H1 (cell line): Measurements from ENCODE around the gene HTR3B. TPM values are rescaled to one million over a fixed set of nuclear protein-coding genes. Genes with fewer than 3 reads are reported as not detected.

Experiments used
- CTCF ChIA-PET: fragments of 300-600 bp; sonication (Branson Sonifier 250); formaldehyde crosslinking; loops from one replicate; lab custom pipeline; 2021; ENCODE audit not compliant: partially characterized antibody; lab: Charles Lee
- POLR2A ChIA-PET: fragments of 300-600 bp; sonication (Branson Sonifier 250); formaldehyde crosslinking; loops from one replicate; lab custom pipeline; 2021; ENCODE audit warnings: inconsistent platforms; ENCODE audit not compliant: partially characterized antibody; lab: Charles Lee
- DNase-seq, 2 experiments: peaks; one replicate each; pipeline versions ENCODE4 v3.0.0 to v3.0.0-alpha.2; 2010 to 2022; ENCODE audit warnings: low spot score in 2 of 2, low read depth in 1 of 2, mixed read lengths in 1 of 2
- FAIRE-seq: peaks from 2 replicates; lab custom pipeline; 2011; peaks lifted over from hg19 to GRCh38; lab: Jason Lieb, UNC
- H2AFZ ChIP-seq: 2 replicates; pipeline ENCODE4 v1.8.1; 2012; ENCODE audit warnings: low read length, inconsistent platforms
- H2AK5ac ChIP-seq: 2 replicates; pipeline ENCODE4 v1.6.1; 2013; ENCODE audit warnings: low read depth, low read length
- H2BK120ac ChIP-seq: replicated peaks from 2 replicates; pipeline ENCODE3; 2013; ENCODE audit warnings: low read depth, low read length, inconsistent platforms
- H2BK12ac ChIP-seq: 2 replicates; pipeline ENCODE4 v1.6.1; 2013; ENCODE audit warnings: low read depth, low read length
- H2BK15ac ChIP-seq: 2 replicates; pipeline ENCODE4 v1.6.1; 2013; ENCODE audit warnings: low read length
- H2BK20ac ChIP-seq: 2 replicates; pipeline ENCODE4 v1.6.1; 2013; ENCODE audit warnings: low read length
- H2BK5ac ChIP-seq: 2 replicates; pipeline ENCODE4 v1.6.1; 2013; ENCODE audit warnings: low read depth, low read length
- H3K14ac ChIP-seq: 2 replicates; pipeline ENCODE4 v1.6.1; 2013; ENCODE audit warnings: inconsistent platforms; ENCODE audit not compliant: insufficient read length
- H3K18ac ChIP-seq: 2 replicates; pipeline ENCODE4 v1.6.1; 2013; ENCODE audit warnings: low read length; ENCODE audit errors: extremely low read depth
- H3K23ac ChIP-seq: 2 replicates; pipeline ENCODE4 v1.6.1; 2013; ENCODE audit warnings: inconsistent platforms; ENCODE audit not compliant: insufficient read length
- H3K23me2 ChIP-seq: 2 replicates; pipeline ENCODE4 v1.6.1; 2013; ENCODE audit warnings: low read depth, low read length
- H3K27ac ChIP-seq: 2 replicates; pipeline ENCODE4 v1.6.1; 2011; ENCODE audit warnings: low read depth, low read length, inconsistent platforms
- H3K27me3 ChIP-seq, 4 experiments: replicated peaks in 1 of 4; 1 replicate in 1 of 4; 2 replicates in 3 of 4; pipeline versions ENCODE4 v1.6.1 to v1.8.1; 2011 to 2013; ENCODE audit warnings: low read length in 3 of 4, mild to moderate bottlenecking in 3 of 4, inconsistent platforms in 2 of 4, mixed read lengths in 2 of 4, moderate library complexity in 1 of 4; ENCODE audit not compliant: control insufficient read depth in 3 of 4, insufficient read depth in 3 of 4; ENCODE audit errors: extremely low read depth in 1 of 4
- H3K36me3 ChIP-seq, 4 experiments: 2 replicates each; pipeline versions ENCODE4 v1.6.1 to v1.8.1; 2011 to 2013; ENCODE audit warnings: mild to moderate bottlenecking in 4 of 4, low read length in 3 of 4, moderate library complexity in 2 of 4, control low read depth in 1 of 4, inconsistent platforms in 1 of 4; ENCODE audit not compliant: insufficient read depth in 4 of 4, control insufficient read depth in 2 of 4
- H3K4ac ChIP-seq: replicated peaks from 2 replicates; pipeline ENCODE3; 2013; ENCODE audit warnings: low read length, low read depth, mixed read lengths, inconsistent platforms; ENCODE audit not compliant: insufficient read length
- H3K4me1 ChIP-seq, 4 experiments: replicated peaks in 1 of 4; 1 replicate in 1 of 4; 2 replicates in 3 of 4; pipeline versions ENCODE4 v1.6.1 to v1.8.1; 2011 to 2013; ENCODE audit warnings: low read length in 3 of 4, inconsistent platforms in 2 of 4, mixed read lengths in 1 of 4; ENCODE audit not compliant: insufficient read depth in 4 of 4, control insufficient read depth in 3 of 4
- H3K4me2 ChIP-seq, 2 experiments: 2 replicates each; pipeline versions ENCODE4 v1.6.1 to v1.8.1; 2011 to 2013; ENCODE audit warnings: low read depth in 2 of 2, low read length in 2 of 2, control low read depth in 1 of 2, inconsistent platforms in 1 of 2, mild to moderate bottlenecking in 1 of 2; ENCODE audit not compliant: insufficient read depth in 1 of 2
- H3K4me3 ChIP-seq, 4 experiments: fragments of 200-600, 300-600 bp in 1 of 4; sonication (generic), shearing (Covaris generic), sonication (Bioruptor Twin) in 1 of 4; 2 replicates each; pipeline versions ENCODE4 v1.5.1 to v1.8.1; 2011 to 2016; ENCODE audit warnings: low read length in 4 of 4, low read depth in 3 of 4, control low read depth in 2 of 4, inconsistent platforms in 2 of 4, mild to moderate bottlenecking in 2 of 4, mixed read lengths in 1 of 4, moderate library complexity in 1 of 4; ENCODE audit not compliant: insufficient read depth in 2 of 4; ENCODE audit errors: extremely low read depth in 1 of 4
- H3K56ac ChIP-seq: replicated peaks from 2 replicates; pipeline ENCODE3; 2013; ENCODE audit warnings: low read depth, mild to moderate bottlenecking, mixed read lengths, low read length, inconsistent platforms; ENCODE audit not compliant: insufficient read length
- H3K79me1 ChIP-seq: 2 replicates; pipeline ENCODE4 v1.6.1; 2013; ENCODE audit warnings: low read depth, low read length, control low read depth
- H3K79me2 ChIP-seq, 2 experiments: 2 replicates each; pipeline versions ENCODE4 v1.6.1 to v1.8.1; 2012 to 2013; ENCODE audit warnings: low read length in 2 of 2, mild to moderate bottlenecking in 2 of 2, inconsistent platforms in 1 of 2; ENCODE audit not compliant: insufficient read depth in 2 of 2, control insufficient read depth in 1 of 2
- H3K9ac ChIP-seq, 4 experiments: replicated peaks in 1 of 4; 1 replicate in 1 of 4; 2 replicates in 3 of 4; pipeline versions ENCODE4 v1.6.1 to v1.8.1; 2011 to 2013; ENCODE audit warnings: low read depth in 3 of 4, low read length in 3 of 4, control low read depth in 2 of 4, mild to moderate bottlenecking in 2 of 4, moderate library complexity in 2 of 4, inconsistent platforms in 1 of 4; ENCODE audit errors: extremely low read depth in 1 of 4
- H3K9me3 ChIP-seq, 2 experiments: 2 replicates each; pipeline versions ENCODE4 v1.6.1 to v1.8.1; 2012 to 2013; ENCODE audit warnings: mild to moderate bottlenecking in 2 of 2, moderate library complexity in 2 of 2, control low read depth in 1 of 2, inconsistent platforms in 1 of 2, low read depth in 1 of 2, low read length in 1 of 2, mixed read lengths in 1 of 2; ENCODE audit not compliant: insufficient read depth in 2 of 2
- H4K20me1 ChIP-seq, 2 experiments: replicated peaks in 1 of 2; 2 replicates each; pipeline versions ENCODE3 to v1.8.1; 2011 to 2013; ENCODE audit warnings: inconsistent platforms in 2 of 2, low read length in 2 of 2, mild to moderate bottlenecking in 1 of 2; ENCODE audit not compliant: insufficient read depth in 2 of 2, control insufficient read depth in 1 of 2
- H4K5ac ChIP-seq: 2 replicates; pipeline ENCODE4 v1.6.1; 2013; ENCODE audit warnings: low read length, low read depth, mixed read lengths, inconsistent platforms; ENCODE audit not compliant: insufficient read length
- H4K8ac ChIP-seq: 2 replicates; pipeline ENCODE4 v1.8.0; 2013; ENCODE audit warnings: mild to moderate bottlenecking, moderate library complexity, low read length, inconsistent platforms; ENCODE audit not compliant: insufficient read depth; ENCODE audit errors: extremely low read depth
- H4K91ac ChIP-seq: replicated peaks from 2 replicates; pipeline ENCODE3; 2013; ENCODE audit warnings: low read length, mixed read lengths, inconsistent platforms; ENCODE audit not compliant: insufficient read length
- BCL11A ChIP-seq, 2 experiments: IDR thresholded peaks; one replicate each; pipeline ENCODE4 v1.6.1; 2011; ENCODE audit warnings: low read depth in 2 of 2, low read length in 2 of 2, mild to moderate bottlenecking in 2 of 2
- CBX5 ChIP-seq: fragments of 300-800, 300-1000 bp; sonication (generic); IDR thresholded peaks from 2 replicates; pipeline ENCODE4 v1.7.1; 2016; ENCODE audit warnings: antibody characterized with exemption, low read length, low read depth
- EP300 ChIP-seq, 2 experiments: IDR thresholded peaks; 1 replicate in 1 of 2; 2 replicates in 1 of 2; pipeline ENCODE4 v1.6.1; 2011 to 2012; ENCODE audit warnings: low read depth in 2 of 2, low read length in 2 of 2, mild to moderate bottlenecking in 2 of 2, borderline replicate concordance in 1 of 2, inconsistent platforms in 1 of 2, moderate library complexity in 1 of 2
- HDAC6 ChIP-seq: IDR thresholded peaks from one replicate; pipeline ENCODE4 v1.7.1; 2012; ENCODE audit warnings: low read depth, mild to moderate bottlenecking, inconsistent platforms, low read length, moderate library complexity
- JUN ChIP-seq: IDR thresholded peaks from 2 replicates; pipeline ENCODE4 v1.6.1; 2011; ENCODE audit warnings: low read depth, mild to moderate bottlenecking, improper control_type of control experiment, low read length
- KDM5A ChIP-seq: fragments of 200-600 bp; IDR thresholded peaks from 2 replicates; pipeline ENCODE4 v1.7.1; 2012; ENCODE audit warnings: mild to moderate bottlenecking, low read length, inconsistent platforms, mixed read lengths
- SIX5 ChIP-seq: IDR thresholded peaks from 2 replicates; pipeline ENCODE4 v1.6.1; 2011; ENCODE audit warnings: mild to moderate bottlenecking, low read depth, low read length
- WGBS, 2 experiments: shearing (Covaris generic) in 1 of 2; methylation state at CpG; one replicate each; pipeline versions ENCODE4 v1.1.6 to v1.1.7; 2013 to 2015; ENCODE audit warnings: low lambda C conversion rate in 2 of 2, mixed read lengths in 2 of 2, inconsistent platforms in 1 of 2, low coverage in 1 of 2, missing lambda C conversion rate in 1 of 2; ENCODE audit not compliant: insufficient replicate concordance in 2 of 2, insufficient coverage in 1 of 2, insufficient read length in 1 of 2; ENCODE audit errors: extremely low coverage in 1 of 2, missing lambda C conversion rate in 1 of 2; 5-methylcytosine and 5-hydroxymethylcytosine counted together
- polyA plus RNA-seq, 7 experiments: library from polyadenylated mRNA; depleted of rRNA in 3 of 7; stranded (reverse) in 5 of 7; unstranded in 2 of 7; fragments of >200 nt in 5 of 7; fragments of 200-250 nt in 2 of 7; gene quantifications; 1 replicate in 5 of 7; 2 replicates in 1 of 7; 4 replicates in 1 of 7; pipeline versions ENCODE4 v1.2.1 to v1.2.3, GENCODE V29; 2011 to 2013; ENCODE audit warnings: missing spikeins in 2 of 7, mixed read lengths in 2 of 7
- total RNA-seq: library from RNA; stranded (reverse); fragmentation: NEBNext Ultra II Directional; extraction: Animal tissue kit (Norgen Biotek cat#: 25700); gene quantifications from 2 replicates; pipeline ENCODE4 v1.2.1, GENCODE V29; 2021

Gene HTR3B
- total and polyA plus RNA-seq, 2 of the 8 experiments (the other 6 are each of a cell fraction or from before 2014, with no cell fraction given) = not detected

GRCh38 chr11:113977701-113978100 is 73.1 kb downstream of the HTR3B start:
- 91% methylated on average over 10 of the region's 11 CpGs; no CpG with 5 or more reads in 1 of the 2 experiments for whole genome bisulfite sequencing, 2 experiments
- FAIRE-seq = no peak
- H3K27ac ChIP-seq = no peak overlapping the region

More at GRCh38 chr11:113977701-113978100, 73.1 kb downstream of the HTR3B start:
- Histone ChIP-seq H4K91ac (no peak overlapping the region), H3K27me3 (peaks cover 0 to 3% (median 0%) of the 10 kb centered on the region in 4 experiments; a peak in 1 of 7 replicates), H2AFZ (no peak overlapping the region), H3K14ac (no peak overlapping the region), H2BK120ac (no peak overlapping the region), H4K5ac (no peak overlapping the region), H3K56ac (no peak overlapping the region), H2BK20ac (no peak overlapping the region), H2BK12ac (no peak overlapping the region), H3K18ac (no peak overlapping the region), H2BK5ac (no peak overlapping the region), H4K8ac (no peak overlapping the region), H3K23me2 (peaks cover 6% of the 10 kb centered on the region), H2AK5ac (no peak overlapping the region), H3K79me2 (no peaks in the 10 kb centered on the region), H4K20me1 (no peaks in the 10 kb centered on the region), H3K4me1 (peaks cover 0 to 14% (median 13%) of the 10 kb centered on the region in 4 experiments; a peak in 6 of 7 replicates), H3K4me2 (no peak overlapping the region), H2BK15ac (no peak overlapping the region), H3K79me1 (no peaks in the 10 kb centered on the region), H3K9me3 (no peaks in the 10 kb centered on the region), H3K4ac (no peak overlapping the region), H3K36me3 (no peaks in the 10 kb centered on the region), H3K9ac (no peak overlapping the region), H3K23ac (no peak overlapping the region), H3K4me3 (no peak overlapping the region)
- CTCF ChIA-PET = interaction anchor here (0.7 to 3.6 kb wide), 7 partner anchors 16 to 571 kb away, joined by 3 to 17 read pairs (median 5); no protein-coding TSS in a partner anchor
- POLR2A ChIA-PET = interaction anchor here (1.3 kb wide), 1 partner anchor 15 kb away, joined by 3 read pairs; no protein-coding TSS in a partner anchor
- DNase-seq = no peak
- TF ChIP-seq BCL11A (IDR thresholded peaks at IDR 0.05; ENCODE audit: low read depth in 2 of 2, low read length in 2 of 2) (no peak), JUN (no peak), KDM5A (no peak), SIX5 (no peak), EP300 (IDR thresholded peaks at IDR 0.05; ENCODE audit: borderline replicate concordance in 1 of 2, low read depth in 2 of 2, low read length in 2 of 2) (no peak), CBX5 (no peak), HDAC6 (no peak)
- TF ChIP-seq, all 59 proteins: peak for 0
